SK-N-MC (cell line): ENCODE measurements around the gene PODN.

Experiments
- DNase-seq: peaks from one replicate; pipeline ENCODE4 v3.0.0-alpha.2; 2011; ENCODE audit warnings: low read depth, low spot score
- H3K27ac ChIP-seq: fragments of 200-600 bp; sonication (generic); 2 replicates; pipeline ENCODE4 v1.5.1; 2016; ENCODE audit warnings: mixed run types
- H3K36me3 ChIP-seq: fragments of 200-600 bp; sonication (generic); 2 replicates; pipeline ENCODE4 v1.6.1; 2017; ENCODE audit warnings: antibody characterized with exemption, low read length, mixed read lengths; ENCODE audit not compliant: insufficient read depth
- H3K4me3 ChIP-seq: fragments of 200-600 bp; sonication (generic); 2 replicates; pipeline ENCODE4 v1.5.1; 2016
- H3K9ac ChIP-seq: fragments of 200-600 bp; sonication (generic); 2 replicates; pipeline ENCODE4 v1.8.0; 2017; ENCODE audit warnings: mixed run types, mixed read lengths; ENCODE audit not compliant: insufficient read length
- H3K9me3 ChIP-seq: fragments of 200-600 bp; sonication (generic); 2 replicates; pipeline ENCODE4 v1.6.1; 2017; ENCODE audit warnings: low read depth, mild to moderate bottlenecking, antibody characterized with exemption, low read length, moderate library complexity, mixed read lengths
- EZH2 ChIP-seq: fragments of 200-600 bp; sonication (generic); IDR thresholded peaks from one replicate; pipeline ENCODE4 v1.6.1; 2017; ENCODE audit warnings: antibody characterized with exemption
- FOXP2 ChIP-seq: optimal IDR thresholded peaks from 2 replicates; pipeline ENCODE3; 2011; ENCODE audit warnings: mild to moderate bottlenecking, moderate library complexity; ENCODE audit not compliant: insufficient read depth; ENCODE audit errors: extremely low read length, control extremely low read depth
- POLR2AphosphoS5 ChIP-seq: IDR thresholded peaks from 2 replicates; pipeline ENCODE4 v1.6.1; 2012; ENCODE audit warnings: mild to moderate bottlenecking, low read depth, low read length, borderline replicate concordance

The PODN gene

GRCh38 chr1:53080041-53080440 lies 18.0 kb downstream of the PODN start:
- Histone ChIP-seq H3K27ac (no peak overlapping the region), H3K9me3 (no peaks in the 10 kb centered on the region), H3K36me3 (no peaks in the 10 kb centered on the region), H3K9ac (no peak overlapping the region), H3K4me3 (no peak overlapping the region)
- no peak for DNase-seq
- TF ChIP-seq EZH2 (no peak), FOXP2 (no peak), POLR2AphosphoS5 (no peak)

GRCh38 chr1:53080769-53081168 lies 18.8 kb downstream of the PODN start:
- Histone ChIP-seq H3K4me3 (no peak overlapping the region), H3K9me3 (no peaks in the 10 kb centered on the region), H3K27ac (no peak overlapping the region), H3K9ac (no peak overlapping the region), H3K36me3 (no peaks in the 10 kb centered on the region)
- TF ChIP-seq FOXP2 (no peak), EZH2 (no peak), POLR2AphosphoS5 (no peak)
- no peak for DNase-seq

- DNase-seq: no peak
- H3K4me3 ChIP-seq: no peak overlapping the region
- TF ChIP-seq EZH2 (no peak), FOXP2 (no peak), POLR2AphosphoS5 (no peak)
- H3K9ac ChIP-seq: no peak overlapping the region
- H3K9me3 ChIP-seq: no peaks in the 10 kb centered on the region
- no peak overlapping the region for H3K27ac ChIP-seq
- no peaks in the 10 kb centered on the region for H3K36me3 ChIP-seq
Measured at GRCh38 chr1:53081384-53082066, 19.5 kb downstream of the PODN start.

GRCh38 chr1:53082826-53083455 lies 20.9 kb downstream of the PODN start:
- TF ChIP-seq EZH2 (no peak), POLR2AphosphoS5 (no peak), FOXP2 (no peak)
- no peak overlapping the region for H3K9ac ChIP-seq
- H3K9me3 ChIP-seq: no peaks in the 10 kb centered on the region
- H3K36me3 ChIP-seq: no peaks in the 10 kb centered on the region
- no peak overlapping the region for H3K27ac ChIP-seq
- DNase-seq: no peak
- no peak overlapping the region for H3K4me3 ChIP-seq

- Histone ChIP-seq H3K36me3 (no peaks in the 10 kb centered on the region), H3K9me3 (no peaks in the 10 kb centered on the region), H3K4me3 (no peak overlapping the region), H3K9ac (no peak overlapping the region), H3K27ac (no peak overlapping the region)
- no peak for DNase-seq
- TF ChIP-seq EZH2 (no peak), FOXP2 (no peak), POLR2AphosphoS5 (no peak)
Measured at GRCh38 chr1:53083636-53084588, 21.9 kb downstream of the PODN start.

- no peak for DNase-seq
- H3K27ac ChIP-seq: no peak overlapping the region
- H3K36me3 ChIP-seq: no peaks in the 10 kb centered on the region
- TF ChIP-seq FOXP2: no peak
- no peak for TF ChIP-seq POLR2AphosphoS5
- TF ChIP-seq EZH2: no peak
- no peak overlapping the region for H3K4me3 ChIP-seq
- H3K9me3 ChIP-seq: no peaks in the 10 kb centered on the region
- no peak overlapping the region for H3K9ac ChIP-seq
Measured at GRCh38 chr1:53084589-53084971, 22.6 kb downstream of the PODN start.

DNA sequence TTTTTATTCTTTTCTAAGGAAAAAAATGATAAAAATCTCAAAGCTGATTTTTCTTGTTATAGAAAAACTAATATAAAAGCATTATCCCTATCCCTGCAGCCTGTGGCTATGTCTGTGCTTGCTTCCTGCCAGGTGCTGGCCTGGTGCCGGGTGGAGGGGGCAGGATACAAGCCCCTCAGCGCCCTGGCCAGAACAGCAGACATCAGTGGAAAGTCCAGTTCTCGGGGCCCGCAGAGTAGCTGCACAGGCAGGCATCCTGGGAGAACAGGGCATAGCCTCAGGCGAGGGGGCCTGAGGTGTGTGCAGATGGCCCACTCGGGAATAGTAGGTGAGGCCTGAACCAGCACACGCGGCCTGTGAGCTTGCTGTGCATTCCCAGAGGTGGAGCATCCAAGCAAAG lies 23.4 kb downstream of the PODN start:
- no peak overlapping the region for H3K9ac ChIP-seq
- no peaks in the 10 kb centered on the region for H3K36me3 ChIP-seq
- no peak overlapping the region for H3K4me3 ChIP-seq
- DNase-seq: no peak
- TF ChIP-seq FOXP2 (no peak), POLR2AphosphoS5 (no peak), EZH2 (no peak)
- no peaks in the 10 kb centered on the region for H3K9me3 ChIP-seq
- no peak overlapping the region for H3K27ac ChIP-seq

DNA sequence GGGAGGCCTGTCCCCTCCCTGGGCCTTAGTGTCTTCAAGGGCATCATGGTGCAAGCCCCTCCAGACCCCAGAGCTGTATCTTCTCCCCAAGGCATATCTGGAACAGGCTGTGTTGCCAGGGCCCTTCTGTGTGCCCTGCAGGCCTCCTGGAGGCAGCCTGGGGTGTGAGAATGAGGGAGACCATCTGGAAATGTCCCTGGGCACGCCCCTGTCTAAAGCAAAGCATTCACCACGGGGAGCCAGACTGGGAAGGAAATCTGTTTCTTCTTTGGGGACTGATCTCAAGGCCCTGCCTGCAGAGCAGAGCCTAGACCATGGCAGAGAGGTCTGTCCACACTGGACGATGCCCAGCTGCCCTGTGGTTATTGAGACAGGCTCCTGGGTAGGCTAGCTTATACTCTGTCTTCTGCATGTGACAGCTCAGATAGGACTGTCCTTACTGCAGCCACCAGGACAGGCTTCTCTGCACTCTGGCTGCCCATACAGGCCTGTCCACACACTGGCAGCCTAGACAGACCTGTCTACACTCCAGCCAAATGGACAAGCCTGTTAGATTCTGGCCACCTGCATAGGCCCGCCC lies 24.6 kb downstream of the PODN start:
- TF ChIP-seq EZH2: no peak
- no peak for TF ChIP-seq POLR2AphosphoS5
- no peak for TF ChIP-seq FOXP2
- no peak overlapping the region for H3K9ac ChIP-seq
- no peak for DNase-seq

More for the DNA sequence above, 24.6 kb downstream of the PODN start:
- Histone ChIP-seq H3K36me3 (no peaks in the 10 kb centered on the region), H3K9me3 (no peaks in the 10 kb centered on the region), H3K27ac (no peak overlapping the region), H3K4me3 (no peak overlapping the region)
